B cell (primary cell): ENCODE data around the gene MAP3K4.

Experiments used
- EZH2 ChIP-seq: IDR thresholded peaks from 2 replicates; pipeline ENCODE4 v1.6.1; 2012; ENCODE audit warnings: borderline replicate concordance, low read depth, mild to moderate bottlenecking, moderate library complexity, low read length; ENCODE audit not compliant: insufficient read depth, poor library complexity, severe bottlenecking
- TF ChIP-seq, protein P1 (sequence below): fragments of 200-600 bp; IDR thresholded peaks from one replicate; pipeline ENCODE4 v1.8.0; 2022; ENCODE audit warnings: antibody characterized with exemption, mild to moderate bottlenecking

DNA sequence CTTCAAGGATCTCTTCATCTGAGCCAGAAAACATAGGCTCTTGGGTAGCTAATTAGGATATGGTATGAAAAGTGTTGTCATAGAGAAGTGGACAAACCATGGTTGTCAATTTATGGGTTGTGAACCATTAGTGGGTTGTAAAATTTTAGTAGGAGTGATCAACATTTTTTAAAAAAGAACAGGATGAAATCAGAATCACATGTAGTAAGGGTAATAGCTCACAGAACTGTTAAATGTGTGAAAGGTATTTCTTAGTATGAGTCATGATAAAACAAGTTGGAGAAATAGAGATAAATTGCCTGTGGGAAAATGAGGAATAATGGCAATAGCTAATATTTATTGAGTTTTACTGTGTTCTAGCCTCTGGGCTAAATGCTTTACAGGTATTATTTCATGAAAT lies 113.4 kb downstream of the MAP3K4 start:
- TF ChIP-seq, protein P1, sequence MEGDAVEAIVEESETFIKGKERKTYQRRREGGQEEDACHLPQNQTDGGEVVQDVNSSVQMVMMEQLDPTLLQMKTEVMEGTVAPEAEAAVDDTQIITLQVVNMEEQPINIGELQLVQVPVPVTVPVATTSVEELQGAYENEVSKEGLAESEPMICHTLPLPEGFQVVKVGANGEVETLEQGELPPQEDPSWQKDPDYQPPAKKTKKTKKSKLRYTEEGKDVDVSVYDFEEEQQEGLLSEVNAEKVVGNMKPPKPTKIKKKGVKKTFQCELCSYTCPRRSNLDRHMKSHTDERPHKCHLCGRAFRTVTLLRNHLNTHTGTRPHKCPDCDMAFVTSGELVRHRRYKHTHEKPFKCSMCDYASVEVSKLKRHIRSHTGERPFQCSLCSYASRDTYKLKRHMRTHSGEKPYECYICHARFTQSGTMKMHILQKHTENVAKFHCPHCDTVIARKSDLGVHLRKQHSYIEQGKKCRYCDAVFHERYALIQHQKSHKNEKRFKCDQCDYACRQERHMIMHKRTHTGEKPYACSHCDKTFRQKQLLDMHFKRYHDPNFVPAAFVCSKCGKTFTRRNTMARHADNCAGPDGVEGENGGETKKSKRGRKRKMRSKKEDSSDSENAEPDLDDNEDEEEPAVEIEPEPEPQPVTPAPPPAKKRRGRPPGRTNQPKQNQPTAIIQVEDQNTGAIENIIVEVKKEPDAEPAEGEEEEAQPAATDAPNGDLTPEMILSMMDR: no peak
- no peak for TF ChIP-seq EZH2
